Omental fat pad (tissue), 4 donors: ENCODE measurements around the gene RFX4. TPM values are rescaled to one million over a fixed set of nuclear protein-coding genes. Genes with fewer than 3 reads are reported as not detected.

ENCODE experiments used
- ATAC-seq: fragments of 150-250 bp; one replicate; pipeline ENCODE4 v1.9.1; 2016; ENCODE audit warnings: mild to moderate bottlenecking, moderate library complexity; ENCODE audit not compliant: low FRiP score
- DNase-seq: peaks from one replicate; pipeline ENCODE4 v3.0.0-alpha.2; 2019; ENCODE audit warnings: low spot score
- total RNA-seq, 4 donors: library from RNA; depleted of rRNA; stranded (reverse); fragments of >200 nt; gene quantifications; one replicate each; pipeline ENCODE4 v1.1.0, GENCODE V29; 2016
- TF ChIP-seq, protein P1 (sequence below), 3 donors: fragments of 450-650 bp; IDR thresholded peaks; one replicate each; pipeline ENCODE4 v1.5.1; 2016 to 2017; ENCODE audit warnings: antibody characterized with exemption in 3 of 3, mild to moderate bottlenecking in 3 of 3, moderate library complexity in 2 of 3

Gene RFX4
- not detected for total RNA-seq

DNA sequence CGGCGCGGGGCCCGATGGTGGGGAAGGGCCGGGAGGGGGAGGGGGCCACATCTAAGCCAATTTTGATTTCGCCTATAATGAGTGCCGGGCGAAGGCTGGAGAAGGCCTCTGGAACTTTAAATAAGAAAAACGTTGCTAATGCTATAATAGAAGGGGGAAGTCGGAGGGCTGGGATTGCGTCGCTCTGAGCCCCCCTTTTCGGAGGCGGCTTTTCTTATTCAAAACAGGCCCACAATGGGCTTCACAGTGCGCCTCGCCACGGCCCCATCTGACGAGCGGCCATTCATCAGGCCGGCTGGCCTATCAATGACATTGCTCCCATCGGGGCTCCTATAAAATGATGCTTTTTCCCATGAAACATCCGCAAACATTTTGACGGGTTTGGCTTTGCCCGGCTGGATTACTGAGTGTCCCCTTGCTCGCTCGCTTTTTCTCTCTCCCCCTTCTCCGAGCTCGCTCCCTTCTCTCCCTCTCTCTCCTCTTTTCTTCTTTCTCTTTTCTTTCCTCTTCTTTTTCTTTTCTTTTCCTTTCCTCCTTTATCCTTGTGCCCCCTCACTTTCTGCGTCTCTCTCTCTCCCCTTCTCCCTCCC lies at the start of gene RFX4:
Gene RFX4, plus strand, starts transcription at position 364 of the 590 bp plus-strand sequence. CDS start 317 bp downstream, outside the sequence.
- TF ChIP-seq, protein P1, sequence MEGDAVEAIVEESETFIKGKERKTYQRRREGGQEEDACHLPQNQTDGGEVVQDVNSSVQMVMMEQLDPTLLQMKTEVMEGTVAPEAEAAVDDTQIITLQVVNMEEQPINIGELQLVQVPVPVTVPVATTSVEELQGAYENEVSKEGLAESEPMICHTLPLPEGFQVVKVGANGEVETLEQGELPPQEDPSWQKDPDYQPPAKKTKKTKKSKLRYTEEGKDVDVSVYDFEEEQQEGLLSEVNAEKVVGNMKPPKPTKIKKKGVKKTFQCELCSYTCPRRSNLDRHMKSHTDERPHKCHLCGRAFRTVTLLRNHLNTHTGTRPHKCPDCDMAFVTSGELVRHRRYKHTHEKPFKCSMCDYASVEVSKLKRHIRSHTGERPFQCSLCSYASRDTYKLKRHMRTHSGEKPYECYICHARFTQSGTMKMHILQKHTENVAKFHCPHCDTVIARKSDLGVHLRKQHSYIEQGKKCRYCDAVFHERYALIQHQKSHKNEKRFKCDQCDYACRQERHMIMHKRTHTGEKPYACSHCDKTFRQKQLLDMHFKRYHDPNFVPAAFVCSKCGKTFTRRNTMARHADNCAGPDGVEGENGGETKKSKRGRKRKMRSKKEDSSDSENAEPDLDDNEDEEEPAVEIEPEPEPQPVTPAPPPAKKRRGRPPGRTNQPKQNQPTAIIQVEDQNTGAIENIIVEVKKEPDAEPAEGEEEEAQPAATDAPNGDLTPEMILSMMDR (IDR thresholded peaks at IDR 0.05) = no peak
- no peak for DNase-seq
- ATAC-seq = no peak

DNA sequence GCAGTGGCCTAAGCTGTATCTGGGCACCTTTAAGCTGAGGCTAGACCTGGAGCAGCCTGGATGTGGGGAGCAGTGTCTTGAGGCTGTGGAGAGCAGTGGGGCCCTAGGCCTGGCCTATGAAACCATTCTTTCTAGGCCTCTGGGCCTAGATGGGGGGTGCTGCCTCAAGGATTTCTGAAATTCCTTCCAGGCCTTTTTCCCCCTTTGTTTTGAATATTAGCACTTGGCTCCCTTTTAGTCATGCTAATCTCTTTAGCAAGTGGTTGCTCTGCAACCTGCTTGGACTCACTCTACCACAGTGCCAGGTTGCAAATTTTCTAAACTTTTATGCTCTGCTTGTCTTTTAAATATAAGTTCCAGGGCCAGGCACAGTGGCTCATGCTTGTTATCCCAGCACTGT lies 41.6 kb upstream of the RFX4 start:
- TF ChIP-seq, protein P1 (IDR thresholded peaks at IDR 0.05) = no peak
- no peak for ATAC-seq
- DNase-seq = no peak

DNA sequence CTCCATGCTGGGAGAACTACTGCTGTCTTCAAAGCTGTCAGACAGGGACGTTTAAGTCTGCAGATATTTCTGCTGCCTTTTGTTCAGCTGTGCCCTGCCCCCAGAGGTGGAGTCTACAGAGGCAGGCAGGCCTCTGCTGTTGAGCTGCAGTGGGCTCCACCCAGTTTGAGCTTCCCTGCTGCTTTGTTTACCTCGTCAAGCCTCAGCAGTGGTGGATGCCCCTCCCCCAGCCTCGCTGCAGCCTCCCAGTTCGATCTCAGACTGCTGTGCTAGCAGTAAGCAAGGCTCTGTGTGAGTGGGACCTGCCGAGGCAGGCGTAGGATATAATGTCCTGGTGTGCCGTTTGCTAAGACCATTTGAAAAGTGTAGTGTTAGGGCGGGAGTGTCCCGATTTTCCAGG lies 31.4 kb upstream of the RFX4 start:
- no peak for DNase-seq
- ATAC-seq = no peak
- TF ChIP-seq, protein P1 (IDR thresholded peaks at IDR 0.05) = no peak

DNA sequence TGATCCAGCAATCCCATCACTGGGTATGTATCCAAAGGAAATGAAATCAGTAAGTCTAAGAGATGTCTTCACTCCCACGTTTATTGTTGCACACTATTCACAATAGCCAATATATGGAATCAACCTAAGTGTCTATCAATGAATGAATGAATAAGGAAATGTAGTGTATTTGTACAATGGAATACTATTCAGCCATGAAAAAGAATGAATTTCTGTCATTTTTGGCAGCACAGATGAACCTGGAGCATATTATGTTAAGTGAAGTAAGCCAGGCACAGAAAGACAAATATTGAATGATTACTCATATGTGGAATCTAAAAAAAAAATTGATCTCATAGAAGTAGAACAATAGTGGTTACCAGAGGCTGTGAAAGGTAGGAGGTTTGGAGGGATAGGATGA lies 30.6 kb upstream of the RFX4 start:
- DNase-seq (no peak), ATAC-seq (no peak)
- TF ChIP-seq, protein P1 (IDR thresholded peaks at IDR 0.05) = no peak

DNA sequence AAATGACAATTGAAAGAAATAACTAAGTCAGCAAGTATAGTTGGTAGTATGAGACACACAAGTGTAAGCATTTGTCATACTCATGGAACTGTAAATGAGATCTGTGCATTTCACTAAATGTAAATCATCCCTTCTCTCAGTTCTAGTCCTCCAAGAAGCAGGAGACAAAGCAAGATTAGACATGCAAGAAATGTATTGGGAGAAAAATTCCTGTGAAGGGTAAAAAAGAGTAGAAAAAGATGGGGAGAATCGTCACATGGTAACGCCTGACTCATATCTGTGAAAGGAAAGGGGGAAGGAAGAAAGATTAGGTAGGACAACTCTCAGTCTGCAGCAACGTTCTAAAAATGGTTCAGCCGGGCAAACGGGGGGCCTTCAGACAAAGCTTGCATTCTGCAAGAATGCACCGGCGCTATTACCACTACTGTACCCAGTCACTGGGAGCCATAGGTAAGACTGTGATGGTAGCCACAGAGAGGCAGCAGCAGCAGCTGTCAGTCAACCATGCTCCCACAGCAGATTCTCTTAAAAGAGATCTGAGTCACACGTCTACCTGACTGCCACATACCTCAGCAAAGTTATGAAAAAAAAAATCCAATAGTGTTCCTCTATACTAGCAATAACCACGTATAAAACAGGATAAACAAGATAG lies 18.0 kb upstream of the RFX4 start:
- TF ChIP-seq, protein P1 (IDR thresholded peaks at IDR 0.05) = no peak
- DNase-seq (no peak), ATAC-seq (no peak)

DNA sequence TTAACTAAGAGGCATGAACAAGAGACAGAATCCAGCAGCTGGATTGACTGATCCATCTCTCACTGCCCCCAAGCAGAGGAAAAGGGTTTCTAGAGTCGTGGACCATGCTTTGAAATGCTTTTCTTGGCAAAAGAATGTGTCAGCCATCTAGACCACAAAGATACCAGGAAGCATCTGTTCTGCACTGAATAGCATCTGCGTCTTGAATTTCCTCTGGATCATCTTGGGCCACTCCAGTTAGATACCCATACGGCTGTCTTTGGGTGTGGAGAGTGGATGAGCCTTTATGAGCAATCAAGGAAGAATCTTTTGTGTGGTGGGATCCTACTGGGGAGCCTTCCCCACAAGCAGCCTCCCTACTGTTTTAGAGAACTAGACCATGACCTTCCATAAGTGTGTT lies 16.0 kb upstream of the RFX4 start:
- TF ChIP-seq, protein P1 (IDR thresholded peaks at IDR 0.05) = no peak
- no peak for DNase-seq
- ATAC-seq = no peak

DNA sequence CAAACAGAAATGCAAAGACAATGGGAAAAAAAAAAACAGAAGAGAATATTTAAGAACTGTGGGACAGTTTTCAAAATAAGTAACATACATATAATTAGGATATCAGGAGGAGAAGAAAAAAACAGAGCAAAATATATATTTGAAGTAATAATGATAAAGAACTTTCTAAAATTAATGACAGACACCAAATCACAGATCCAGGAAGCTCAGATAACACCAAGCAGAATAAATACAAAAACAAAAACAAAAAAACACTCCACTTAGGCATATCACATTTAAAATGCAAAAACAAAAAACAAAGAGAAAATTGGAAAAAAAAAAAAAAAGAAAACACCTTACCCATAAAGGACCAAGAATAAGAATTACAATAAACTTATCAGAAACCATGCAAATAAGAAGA lies 9.6 kb upstream of the RFX4 start:
- TF ChIP-seq, protein P1 (IDR thresholded peaks at IDR 0.05) = no peak
- ATAC-seq (no peak), DNase-seq (no peak)
